OCI-LY7 (cell line): ENCODE results near the gene EPHA5.

ENCODE experiments used
- CTCF ChIP-seq: fragments of 200-600 bp; sonication (generic); conservative IDR thresholded peaks from 2 replicates; pipeline ENCODE4 v1.5.1; 2014; ENCODE audit warnings: mild to moderate bottlenecking, antibody characterized with exemption, low read length, moderate library complexity, mixed read lengths
- EZH2phosphoT487 ChIP-seq: fragments of 200-600 bp; sonication (generic); IDR thresholded peaks from 2 replicates; pipeline ENCODE4 v1.6.1; 2018; ENCODE audit warnings: low read depth, borderline replicate concordance, mild to moderate bottlenecking, mixed run types, antibody characterized with exemption, low read length, moderate library complexity, mixed read lengths

DNA sequence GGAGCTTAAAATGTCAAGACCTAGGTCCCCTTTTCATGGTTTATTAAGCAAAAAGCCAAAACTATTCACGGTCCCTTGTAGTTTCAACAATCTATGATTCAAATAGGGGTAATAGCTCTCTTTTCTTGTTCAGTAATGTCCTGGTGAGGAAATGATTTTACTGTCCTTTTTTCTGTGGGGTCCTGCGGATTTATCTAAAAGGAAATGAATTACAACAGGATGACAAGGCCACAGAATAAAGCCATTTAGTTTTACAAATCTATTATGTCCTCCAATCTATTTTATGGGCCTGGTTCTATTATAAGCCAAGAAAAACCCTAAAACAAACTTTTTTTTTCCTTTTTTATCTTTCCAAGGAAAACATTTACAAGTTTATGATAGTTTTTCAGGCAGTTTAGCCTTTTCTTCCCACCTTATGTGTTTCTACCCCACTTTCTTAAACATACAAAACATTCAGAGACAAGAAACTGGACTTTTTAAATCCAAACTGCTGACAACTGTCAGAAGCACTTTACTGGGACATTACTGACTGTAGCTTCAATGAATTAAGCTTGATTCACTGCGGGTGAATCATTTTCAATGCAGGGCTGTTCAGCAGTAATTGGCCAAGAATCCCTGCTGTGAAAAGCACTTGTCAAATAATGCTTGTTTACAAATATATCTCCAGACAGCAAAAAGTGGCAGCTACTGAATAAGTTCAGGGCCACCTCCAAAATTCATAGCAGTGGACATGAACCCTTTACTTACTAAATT, 4.3 kb downstream of the EPHA5 start:
- TF ChIP-seq CTCF (no peak), EZH2phosphoT487 (no peak)
